ENCODE data around the gene CAMKMT.
"Not testable (repeated sequence)": the region's sequence is repeated elsewhere in the genome, so short reads cannot be mapped to it uniquely, and the experiment has no call there.

CAMKMT gene

GRCh38 chr2:44505664-44506063 lies 143.9 kb downstream of the CAMKMT start:
- not testable (repeated sequence) for DNase-seq (ENCODE audit: low read depth)

- DNase-seq (ENCODE audit: low read depth), result no peak
These were observed 148.5 kb downstream of the CAMKMT start for GRCh38 chr2:44510246-44510645.

DNA sequence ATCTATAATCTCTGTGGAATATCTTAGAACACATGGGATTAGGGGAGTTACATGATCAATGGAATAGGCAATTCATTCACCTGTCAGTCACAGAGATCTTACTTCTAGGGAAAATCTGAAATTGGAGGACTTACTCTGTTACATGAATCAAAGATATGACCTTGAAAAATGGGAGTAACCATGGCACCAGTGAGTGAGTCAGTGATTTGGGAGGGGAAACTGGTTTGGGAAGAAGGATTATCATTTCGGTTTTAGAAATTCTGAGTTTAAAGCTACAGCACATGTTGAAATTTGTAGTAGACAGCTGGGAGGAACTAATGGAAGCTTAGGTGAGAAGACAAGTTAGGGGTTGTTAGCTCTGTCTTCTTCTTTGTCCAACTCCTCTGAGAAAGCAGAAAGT lies 153.7 kb downstream of the CAMKMT start:
- DNase-seq (ENCODE audit: low read depth), result no peak

GRCh38 chr2:44519026-44519425 lies 157.3 kb downstream of the CAMKMT start:
- DNase-seq (ENCODE audit: low read depth), result no peak

GRCh38 chr2:44522846-44523245 lies 161.1 kb downstream of the CAMKMT start:
- DNase-seq (ENCODE audit: low read depth), result no peak

DNA sequence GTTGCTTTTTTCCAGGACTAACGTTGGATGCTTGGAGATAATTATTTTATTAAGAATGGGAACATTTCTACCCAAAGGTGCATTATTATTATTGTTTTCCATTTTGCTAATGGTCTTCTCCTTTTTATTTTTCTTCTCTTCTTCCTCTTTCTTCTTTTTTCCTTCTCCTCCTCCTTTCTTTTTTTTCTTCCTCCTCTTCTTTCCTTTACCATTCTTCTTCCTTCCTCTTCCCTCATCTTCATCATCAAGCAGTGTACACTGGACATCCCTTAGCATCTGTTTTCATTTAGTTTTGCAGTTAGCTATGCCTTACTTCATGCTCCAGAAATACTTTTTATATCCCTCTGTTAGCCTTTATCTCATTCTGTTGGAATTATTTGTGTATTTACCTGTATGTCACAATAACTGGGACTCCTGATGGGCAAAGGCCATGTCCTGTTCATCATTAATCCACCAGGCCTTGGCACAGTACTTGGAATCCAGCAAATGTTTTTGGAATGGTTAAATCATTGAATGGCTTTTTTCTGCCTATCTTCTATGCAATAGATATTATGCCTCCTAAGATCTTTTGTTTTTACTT lies 162.7 kb downstream of the CAMKMT start:
- DNase-seq (ENCODE audit: low read depth), result no peak

DNA sequence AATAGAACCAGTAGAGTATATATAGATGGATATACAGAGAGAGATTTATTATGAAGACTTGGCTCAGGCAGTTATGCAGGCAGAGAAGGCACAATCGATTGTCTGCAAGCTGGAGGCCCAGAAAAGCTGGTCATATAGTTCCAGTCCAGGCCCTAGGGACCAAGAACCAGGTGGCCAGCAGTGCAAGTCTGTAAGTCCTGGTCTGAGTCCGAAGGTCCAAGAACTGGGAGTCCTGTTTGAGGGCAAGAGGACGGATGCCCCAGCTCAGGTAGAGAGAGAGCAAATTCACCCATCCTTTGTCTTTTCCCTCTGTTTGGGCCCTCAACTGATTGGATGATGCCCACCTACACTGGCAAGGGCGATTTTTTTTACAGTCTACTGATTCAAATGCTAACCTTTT lies 164.6 kb downstream of the CAMKMT start:
- no peak for DNase-seq (ENCODE audit: low read depth)

GRCh38 chr2:44528595-44528994 lies 166.8 kb downstream of the CAMKMT start:
- peak; percentile 60 for DNase-seq (ENCODE audit: low read depth)

DNA sequence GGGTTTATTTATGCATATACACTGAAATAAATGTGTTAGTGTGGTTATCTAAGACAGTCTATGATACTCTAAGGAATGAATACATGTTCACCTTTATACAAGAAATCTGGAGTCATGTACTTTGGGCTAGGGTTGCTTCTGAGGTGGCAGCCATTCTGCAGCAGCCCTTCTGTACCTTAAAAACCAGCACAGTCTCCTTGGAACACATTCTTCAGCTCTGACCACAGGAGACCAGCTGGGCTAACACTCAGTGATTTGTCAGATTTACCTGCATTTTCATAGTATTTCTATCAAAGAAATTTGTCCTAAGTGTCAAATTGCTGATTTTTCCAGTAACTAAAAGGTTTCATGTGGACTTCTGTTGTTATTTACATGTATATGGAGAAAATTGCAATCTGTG lies 167.7 kb downstream of the CAMKMT start:
- DNase-seq (ENCODE audit: low read depth), result no peak

DNA sequence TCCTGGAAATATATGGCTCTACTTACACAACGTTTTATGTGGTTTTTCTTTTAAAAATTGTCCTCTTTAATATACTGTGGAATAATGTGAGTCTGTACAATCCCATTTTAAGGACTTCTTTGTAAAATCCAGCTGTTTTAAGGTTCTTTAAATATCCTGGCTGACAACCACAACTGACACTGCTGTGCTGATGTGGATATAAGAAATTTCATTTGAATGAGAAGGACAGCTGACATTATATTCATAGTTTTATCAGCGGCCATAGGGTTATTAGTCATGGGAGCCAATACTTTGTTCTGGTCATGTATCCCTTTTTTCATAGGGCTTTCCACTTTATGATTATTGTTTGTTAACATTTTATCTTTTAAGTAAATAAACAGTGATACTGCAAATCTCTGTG lies 169.5 kb downstream of the CAMKMT start:
- DNase-seq (ENCODE audit: low read depth), result no peak

GRCh38 chr2:44532031-44532430 lies 170.3 kb downstream of the CAMKMT start:
- DNase-seq (ENCODE audit: low read depth), result no peak

DNA sequence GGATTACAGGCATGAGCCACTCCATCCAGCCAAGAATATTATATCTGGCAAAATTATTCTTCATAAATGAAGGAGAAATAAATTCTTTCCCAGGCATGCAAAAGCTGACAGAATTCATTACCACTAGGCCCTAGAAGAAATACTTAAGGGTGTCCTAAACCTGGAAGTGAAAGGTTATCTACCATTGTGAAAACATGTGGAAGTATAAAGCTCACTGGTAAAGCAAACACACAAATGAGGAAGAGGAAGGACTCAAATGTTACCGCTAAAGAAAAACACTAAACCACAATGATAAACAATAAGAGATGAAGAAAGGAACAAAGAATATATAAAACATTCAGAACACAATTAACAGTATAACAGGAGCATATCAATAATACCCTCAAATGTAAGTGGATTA lies 171.8 kb downstream of the CAMKMT start:
- DNase-seq (ENCODE audit: low read depth), result no peak

GRCh38 chr2:44535376-44535775 lies 173.6 kb downstream of the CAMKMT start:
- DNase-seq (ENCODE audit: low read depth), result no peak

- no peak for DNase-seq (ENCODE audit: low read depth)
These were observed 175.5 kb downstream of the CAMKMT start for GRCh38 chr2:44537264-44537663.

DNA sequence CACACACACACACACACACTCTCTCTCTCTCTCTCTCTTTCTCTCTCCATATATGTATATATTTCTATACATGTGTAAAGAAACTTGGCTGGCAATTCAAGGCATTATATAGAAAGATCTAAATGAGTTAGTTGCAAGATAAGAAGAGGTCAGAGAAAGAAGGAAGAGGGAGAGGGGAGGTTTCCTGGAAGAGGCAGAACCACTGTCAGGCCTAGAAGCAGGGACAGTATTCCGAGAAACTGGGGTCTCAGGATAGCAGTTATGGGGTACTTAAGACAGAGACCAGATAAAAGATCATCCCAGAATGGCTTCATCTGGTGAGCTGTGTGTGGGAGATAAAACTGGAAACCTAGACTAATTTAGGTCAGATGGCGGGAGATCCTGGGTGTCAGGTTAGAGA lies 180.8 kb downstream of the CAMKMT start:
- DNase-seq (ENCODE audit: low read depth), result no peak

DNA sequence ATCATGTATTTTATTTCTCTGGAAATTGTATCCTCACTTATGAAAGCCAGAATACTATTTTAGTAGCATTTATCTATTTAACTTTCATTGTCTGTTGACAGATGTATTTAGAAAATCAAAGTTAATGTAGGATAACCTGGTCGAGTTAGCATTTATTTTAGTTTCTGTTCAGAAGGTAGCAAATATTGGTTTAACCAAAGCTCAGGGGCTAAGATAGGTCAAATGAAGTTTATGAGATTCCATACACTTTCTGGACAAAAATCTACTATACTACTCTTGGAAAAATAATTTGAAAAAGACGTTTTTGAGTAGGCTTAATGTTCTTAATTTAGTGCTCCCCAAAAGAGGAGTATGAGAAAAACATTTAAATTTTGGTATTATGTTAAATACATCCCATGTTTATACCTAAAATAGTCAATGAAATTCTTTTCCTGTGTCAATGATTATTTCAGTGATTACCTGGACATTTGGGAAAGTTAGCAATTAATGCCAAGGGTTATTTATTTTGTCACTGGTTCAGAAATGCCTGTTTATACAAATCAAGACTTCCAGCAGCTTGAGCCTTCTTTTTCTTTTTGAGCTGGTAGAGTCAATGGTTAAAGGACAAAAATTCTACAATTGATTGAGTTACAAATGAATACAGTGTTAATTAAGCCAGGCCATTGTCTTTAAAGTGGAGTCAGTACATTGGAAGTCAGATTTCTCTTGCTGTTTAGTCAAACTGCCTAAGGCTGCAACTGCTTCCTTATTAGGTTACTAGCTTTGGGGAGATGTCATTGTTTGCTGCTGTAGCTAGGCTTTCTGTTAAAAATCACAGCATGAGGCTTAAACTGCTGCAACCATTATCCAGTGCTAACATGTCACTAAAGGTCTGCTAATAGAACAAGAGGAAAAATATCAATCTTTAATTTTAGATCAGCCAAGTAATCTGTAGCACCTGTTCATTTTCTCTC lies 182.3 kb downstream of the CAMKMT start:
- no peak for DNase-seq (ENCODE audit: low read depth)

DNA sequence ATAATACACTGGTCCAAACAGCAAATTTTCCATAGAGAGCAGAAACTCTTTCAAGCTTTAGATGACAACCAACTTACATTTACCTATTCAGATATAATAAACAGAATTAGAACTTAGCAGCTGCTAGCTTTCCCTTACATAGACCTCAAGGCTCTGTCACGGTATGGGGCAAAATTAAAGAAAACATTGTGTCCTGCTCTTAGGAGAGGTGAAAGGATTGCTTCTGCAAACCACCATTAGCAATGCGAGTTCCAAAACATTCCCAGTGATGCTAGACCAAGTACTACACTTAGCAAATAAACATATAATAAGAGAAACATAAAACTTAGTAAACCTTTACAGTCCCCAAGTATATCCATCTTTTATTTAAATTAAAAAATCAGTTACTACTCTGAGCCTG lies 183.3 kb downstream of the CAMKMT start:
- DNase-seq (ENCODE audit: low read depth), result no peak

- DNase-seq (ENCODE audit: low read depth), result no peak
These were observed 184.8 kb downstream of the CAMKMT start for GRCh38 chr2:44546459-44547127.

GRCh38 chr2:44547718-44548117 lies 186.0 kb downstream of the CAMKMT start:
- DNase-seq (ENCODE audit: low read depth), result no peak

GRCh38 chr2:44548221-44549098 lies 186.7 kb downstream of the CAMKMT start:
- DNase-seq (ENCODE audit: low read depth), result no peak

- DNase-seq (ENCODE audit: low read depth), result peak; percentile 97
These were observed 187.3 kb downstream of the CAMKMT start for GRCh38 chr2:44549099-44549471.

- DNase-seq (ENCODE audit: low read depth), result peak; percentile 65
These were observed 188.1 kb downstream of the CAMKMT start for GRCh38 chr2:44549856-44550255.
